Smooth muscle cell (in vitro differentiated cells): ENCODE data around the gene NTNG1. TPM values are rescaled to one million over a fixed set of nuclear protein-coding genes. Genes with fewer than 3 reads are reported as not detected.

Experiments
- DNase-seq: peaks from one replicate; lab custom pipeline; 2025; ENCODE audit not compliant: unreplicated experiment; lab: John Stamatoyannopoulos, UW
- H2AFZ ChIP-seq: fragments of 200-600 bp; sonication (generic); 2 replicates; pipeline ENCODE4 v1.6.0; 2016; ENCODE audit warnings: antibody characterized with exemption, low read depth, mild to moderate bottlenecking
- H3F3A ChIP-seq: fragments of 200-600 bp; sonication (generic); 2 replicates; pipeline ENCODE4 v1.6.0; 2017; ENCODE audit warnings: antibody characterized with exemption, low read depth
- H3K27ac ChIP-seq: fragments of 200-600 bp; sonication (generic); 2 replicates; pipeline ENCODE4 v1.5.1; 2016; ENCODE audit warnings: low read depth, mild to moderate bottlenecking
- H3K27me3 ChIP-seq: fragments of 200-600 bp; sonication (generic); 2 replicates; pipeline ENCODE4 v1.6.1; 2016; ENCODE audit warnings: low read depth, mild to moderate bottlenecking
- H3K36me3 ChIP-seq: fragments of 200-600 bp; sonication (generic); 2 replicates; pipeline ENCODE4 v1.5.1; 2016; ENCODE audit warnings: low read depth
- H3K4me1 ChIP-seq: fragments of 200-600 bp; sonication (generic); 2 replicates; pipeline ENCODE4 v1.5.1; 2016; ENCODE audit warnings: low read depth
- H3K4me2 ChIP-seq: fragments of 200-600 bp; sonication (generic); 2 replicates; pipeline ENCODE4 v1.6.0; 2016; ENCODE audit warnings: mild to moderate bottlenecking
- H3K4me3 ChIP-seq: fragments of 200-600 bp; sonication (generic); 2 replicates; pipeline ENCODE4 v1.5.1; 2016; ENCODE audit warnings: mild to moderate bottlenecking
- H3K79me2 ChIP-seq: fragments of 200-600 bp; sonication (generic); 2 replicates; pipeline ENCODE4 v1.6.0; 2016; ENCODE audit warnings: low read depth, mild to moderate bottlenecking
- H3K9ac ChIP-seq: fragments of 200-600 bp; sonication (generic); 2 replicates; pipeline ENCODE4 v1.6.0; 2016; ENCODE audit warnings: low read depth
- H3K9me3 ChIP-seq: fragments of 200-600 bp; sonication (generic); replicated peaks from 2 replicates; pipeline ENCODE4 v1.5.1; 2016; ENCODE audit warnings: low read depth
- H4K20me1 ChIP-seq: fragments of 200-600 bp; sonication (generic); 2 replicates; pipeline ENCODE4 v1.6.0; 2016; ENCODE audit warnings: low read depth
- WGBS: methylation state at CpG from one replicate; pipeline ENCODE4 v1.1.7; 2016; ENCODE audit warnings: low lambda C conversion rate; 5-methylcytosine and 5-hydroxymethylcytosine counted together
- polyA plus RNA-seq: library from polyadenylated mRNA; unstranded; fragments of >200 nt; fragmentation: Nextera tagmentation; extraction: Ambion mirVana; gene quantifications from 2 replicates; pipeline ENCODE4 v1.2.1, GENCODE V29; 2016
- total RNA-seq: library from RNA; depleted of rRNA; stranded (reverse); fragments of >200 nt; gene quantifications from 2 replicates; pipeline ENCODE4 v1.2.3, GENCODE V29; 2014
- TF ChIP-seq, protein P1 (sequence below): fragments of 200-600 bp; sonication (generic); IDR thresholded peaks from 2 replicates; pipeline ENCODE4 v1.5.1; 2017; ENCODE audit warnings: borderline replicate concordance, mild to moderate bottlenecking, antibody characterized with exemption; ENCODE audit not compliant: insufficient read depth, poor library complexity, severe bottlenecking

The NTNG1 gene
- total and polyA plus RNA-seq, 2 experiments from 2014 or later = 0.39 to 1.1 TPM

DNA sequence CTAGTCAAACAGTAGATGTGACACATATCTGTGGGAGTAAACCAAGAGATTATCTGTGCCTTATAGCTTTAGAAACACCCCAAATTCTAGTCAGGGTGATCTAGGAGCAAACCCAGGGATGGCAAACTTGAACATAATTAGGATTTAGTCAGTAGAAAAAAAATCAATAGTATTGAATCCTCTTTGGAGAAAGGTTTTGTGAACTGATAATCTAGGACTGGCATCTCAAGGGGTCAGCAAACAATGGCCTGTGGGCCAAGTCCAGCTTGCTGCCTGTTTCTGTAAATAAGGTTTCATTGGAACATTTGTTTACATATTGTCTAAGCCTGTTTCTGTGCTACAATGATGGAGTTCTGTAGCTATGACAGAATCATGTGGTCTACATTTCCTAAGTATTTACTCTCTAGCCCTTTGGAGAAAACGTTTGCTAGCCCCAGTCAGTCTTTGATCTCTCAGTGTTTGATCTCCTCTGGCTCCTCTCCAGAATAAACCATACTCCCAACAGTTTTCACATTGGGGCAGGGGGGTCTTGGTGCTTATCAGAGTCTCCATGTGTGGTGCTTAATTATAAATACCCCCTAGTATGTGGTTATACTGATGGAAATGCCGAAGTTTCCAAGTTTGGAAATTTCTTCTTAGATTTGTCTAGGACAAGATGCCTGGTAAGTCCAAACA is 385.8 kb downstream of the NTNG1 start:
- H3K4me1 ChIP-seq = peaks cover 10% of the 10 kb centered on the region
- H3K36me3 ChIP-seq = no peaks in the 10 kb centered on the region
- H2AFZ ChIP-seq = no peak overlapping the region
- H3K4me3 ChIP-seq = no peak overlapping the region
- DNase-seq = no peak
- no peak overlapping the region for H3K9ac ChIP-seq
- no peaks in the 10 kb centered on the region for H3K27me3 ChIP-seq
- no peaks in the 10 kb centered on the region for H3F3A ChIP-seq
- no peaks in the 10 kb centered on the region for H3K9me3 ChIP-seq
- no peak overlapping the region for H3K4me2 ChIP-seq
- TF ChIP-seq, protein P1, sequence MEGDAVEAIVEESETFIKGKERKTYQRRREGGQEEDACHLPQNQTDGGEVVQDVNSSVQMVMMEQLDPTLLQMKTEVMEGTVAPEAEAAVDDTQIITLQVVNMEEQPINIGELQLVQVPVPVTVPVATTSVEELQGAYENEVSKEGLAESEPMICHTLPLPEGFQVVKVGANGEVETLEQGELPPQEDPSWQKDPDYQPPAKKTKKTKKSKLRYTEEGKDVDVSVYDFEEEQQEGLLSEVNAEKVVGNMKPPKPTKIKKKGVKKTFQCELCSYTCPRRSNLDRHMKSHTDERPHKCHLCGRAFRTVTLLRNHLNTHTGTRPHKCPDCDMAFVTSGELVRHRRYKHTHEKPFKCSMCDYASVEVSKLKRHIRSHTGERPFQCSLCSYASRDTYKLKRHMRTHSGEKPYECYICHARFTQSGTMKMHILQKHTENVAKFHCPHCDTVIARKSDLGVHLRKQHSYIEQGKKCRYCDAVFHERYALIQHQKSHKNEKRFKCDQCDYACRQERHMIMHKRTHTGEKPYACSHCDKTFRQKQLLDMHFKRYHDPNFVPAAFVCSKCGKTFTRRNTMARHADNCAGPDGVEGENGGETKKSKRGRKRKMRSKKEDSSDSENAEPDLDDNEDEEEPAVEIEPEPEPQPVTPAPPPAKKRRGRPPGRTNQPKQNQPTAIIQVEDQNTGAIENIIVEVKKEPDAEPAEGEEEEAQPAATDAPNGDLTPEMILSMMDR = no peak
- no peaks in the 10 kb centered on the region for H3K79me2 ChIP-seq
- WGBS = 52% methylated on average over 2 of the region's 2 CpGs
- no peak overlapping the region for H3K27ac ChIP-seq
- H4K20me1 ChIP-seq = no peaks in the 10 kb centered on the region

DNA sequence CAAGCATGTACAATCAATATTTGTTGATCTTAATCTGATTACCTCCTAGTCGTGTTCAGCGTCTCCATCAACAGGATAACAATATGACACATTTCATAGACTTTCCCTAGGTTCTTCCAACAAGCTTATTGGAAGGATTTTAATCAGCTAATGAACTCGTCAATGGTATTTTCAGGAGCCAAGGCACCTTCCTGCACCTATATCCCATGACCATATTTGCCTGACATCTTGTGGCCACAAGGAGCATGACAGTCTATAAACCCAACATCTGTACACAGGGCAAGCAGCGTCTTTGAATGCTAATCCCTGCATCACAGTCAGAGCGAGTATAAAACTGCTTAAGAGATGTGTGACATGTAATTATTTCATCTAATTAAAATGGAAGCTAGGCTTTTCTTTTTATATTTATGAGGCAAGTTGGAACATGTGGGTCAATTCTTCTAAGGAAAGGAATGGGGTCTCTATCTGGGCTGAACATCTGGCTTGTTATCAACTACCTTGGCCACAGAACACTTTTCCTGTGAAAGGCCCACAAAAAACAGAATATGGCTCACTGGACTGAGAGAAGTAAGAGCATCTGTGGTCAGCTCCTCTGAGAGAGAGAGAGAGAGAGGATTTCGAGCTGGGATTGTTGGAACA is 388.8 kb downstream of the NTNG1 start:
- no peaks in the 10 kb centered on the region for H3F3A ChIP-seq
- no peak overlapping the region for H3K9ac ChIP-seq
- TF ChIP-seq, protein P1 = peak; percentile 65
- peaks cover under 1% of the 10 kb centered on the region for H3K4me1 ChIP-seq
- H3K79me2 ChIP-seq = no peaks in the 10 kb centered on the region
- no peaks in the 10 kb centered on the region for H3K27me3 ChIP-seq
- WGBS = 23% methylated on average over 6 of the region's 6 CpGs
- H2AFZ ChIP-seq = no peak overlapping the region
- H4K20me1 ChIP-seq = no peaks in the 10 kb centered on the region
- H3K27ac ChIP-seq = peak overlapping the region; percentile 51
- H3K4me3 ChIP-seq = no peak overlapping the region
- H3K4me2 ChIP-seq = no peak overlapping the region
- no peaks in the 10 kb centered on the region for H3K36me3 ChIP-seq
- no peak for DNase-seq
- H3K9me3 ChIP-seq = no peaks in the 10 kb centered on the region

DNA sequence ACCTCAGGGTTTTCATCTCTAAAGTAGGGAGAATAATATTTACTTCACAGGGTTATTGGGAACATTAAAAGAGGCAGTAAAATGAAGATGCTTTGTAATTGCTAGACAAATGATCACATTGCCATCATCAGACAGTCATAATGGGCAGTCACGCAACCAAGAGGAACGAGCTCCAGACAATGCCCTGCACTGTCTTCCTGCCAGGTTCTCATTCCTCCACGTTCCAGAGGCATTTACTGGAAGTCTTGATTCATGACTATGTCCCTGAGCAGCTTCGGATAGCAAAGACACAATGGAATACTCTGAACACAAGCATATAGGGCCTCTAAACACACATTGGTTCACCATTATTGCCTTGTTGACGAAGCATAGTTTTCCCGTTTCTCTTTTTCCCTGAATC is 389.7 kb downstream of the NTNG1 start:
- 56% methylated on average over 6 of the region's 6 CpGs for WGBS
- no peaks in the 10 kb centered on the region for H3K79me2 ChIP-seq
- no peaks in the 10 kb centered on the region for H3K9me3 ChIP-seq
- no peaks in the 10 kb centered on the region for H3K27me3 ChIP-seq
- H3K4me2 ChIP-seq = no peak overlapping the region
- no peaks in the 10 kb centered on the region for H3K4me1 ChIP-seq
- H3K27ac ChIP-seq = peak overlapping the region; percentile 51
- H4K20me1 ChIP-seq = no peaks in the 10 kb centered on the region
- TF ChIP-seq, protein P1 = no peak
- H2AFZ ChIP-seq = no peak overlapping the region
- no peak overlapping the region for H3K4me3 ChIP-seq
- no peaks in the 10 kb centered on the region for H3F3A ChIP-seq
- H3K9ac ChIP-seq = peak overlapping the region; percentile 27
- H3K36me3 ChIP-seq = no peaks in the 10 kb centered on the region
- DNase-seq = no peak
